HepG2 (cell line): ENCODE data around the gene RPTOR. TPM values are rescaled to one million over a fixed set of nuclear protein-coding genes. Genes with fewer than 3 reads are reported as not detected.

Experiments
- CSRNP2 ChIP-seq: sonication (generic); formaldehyde crosslinking; conservative IDR thresholded peaks from 2 replicates; pipeline ENCODE4 v1.8.0; 2022; ENCODE audit warnings: low read depth, missing genetic modification reagents
- EHMT2 ChIP-seq: fragments of 200-600 bp; sonication (generic); IDR thresholded peaks from 2 replicates; pipeline ENCODE4 v1.7.0; 2017; ENCODE audit warnings: antibody characterized with exemption, low read depth, low read length, borderline replicate concordance
- IKZF5 ChIP-seq: IDR thresholded peaks from 2 replicates; pipeline ENCODE4 v1.6.1; 2018; ENCODE audit warnings: missing genetic modification reagents, mild to moderate bottlenecking, missing compliant biosample characterization
- KLF12 ChIP-seq: sonication (generic); formaldehyde crosslinking; IDR thresholded peaks from 2 replicates; pipeline ENCODE4 v1.4.0; 2020; ENCODE audit warnings: missing genetic modification reagents, borderline replicate concordance
- MLLT10 ChIP-seq: sonication (generic); formaldehyde crosslinking; IDR thresholded peaks from 2 replicates; pipeline ENCODE4 v1.4.0; 2020; ENCODE audit warnings: missing genetic modification reagents
- NR2F1 ChIP-seq, 2 experiments: fragments of 450-650 bp in 1 of 2; formaldehyde crosslinking in 1 of 2; IDR thresholded peaks; 2 replicates each; pipeline versions ENCODE4 v1.5.0 to v1.6.1; 2016 to 2020; ENCODE audit warnings: mild to moderate bottlenecking in 1 of 2, missing compliant biosample characterization in 1 of 2, missing genetic modification reagents in 1 of 2, moderate library complexity in 1 of 2
- PBX2 ChIP-seq: IDR thresholded peaks from 2 replicates; pipeline ENCODE4 v1.6.1; 2016; ENCODE audit warnings: control low read depth
- RBM39 ChIP-seq: fragments of 200-400 bp; formaldehyde crosslinking; IDR thresholded peaks from one replicate; pipeline ENCODE4 v1.6.1; 2018; ENCODE audit warnings: antibody characterized with exemption, mild to moderate bottlenecking, low read depth, low read length; ENCODE audit not compliant: poor library complexity, severe bottlenecking
- SMARCE1 ChIP-seq: fragments of 450-650 bp; IDR thresholded peaks from 2 replicates; pipeline ENCODE4 v1.6.1; 2017; ENCODE audit warnings: borderline replicate concordance
- SYNCRIP ChIP-seq: fragments of 200-400 bp; formaldehyde crosslinking; IDR thresholded peaks from 2 replicates; pipeline ENCODE4 v1.6.1; 2018; ENCODE audit warnings: mild to moderate bottlenecking, low read depth, low read length; ENCODE audit not compliant: insufficient read depth
- ZBTB3 ChIP-seq: sonication (generic); formaldehyde crosslinking; IDR thresholded peaks from 2 replicates; pipeline ENCODE4 v1.4.0; 2020; ENCODE audit warnings: low read depth, mild to moderate bottlenecking, moderate library complexity, missing genetic modification reagents, borderline replicate concordance
- ZNF24 ChIP-seq: fragments of 450-650 bp; IDR thresholded peaks from 2 replicates; pipeline ENCODE4 v1.6.1; 2017; ENCODE audit warnings: antibody characterized with exemption, mild to moderate bottlenecking
- ZNF3 ChIP-seq: IDR thresholded peaks from 2 replicates; pipeline ENCODE4 v1.7.0; 2017; ENCODE audit warnings: inconsistent platforms
- ZNF30 ChIP-seq: sonication (generic); formaldehyde crosslinking; IDR thresholded peaks from 2 replicates; pipeline ENCODE4 v1.5.0; 2020; ENCODE audit warnings: mild to moderate bottlenecking, missing genetic modification reagents
- ZNF354B ChIP-seq: sonication (generic); formaldehyde crosslinking; IDR thresholded peaks from 2 replicates; pipeline ENCODE4 v1.8.0; 2022; ENCODE audit warnings: mild to moderate bottlenecking, missing genetic modification reagents
- ZNF691 ChIP-seq: sonication (generic); formaldehyde crosslinking; IDR thresholded peaks from 2 replicates; pipeline ENCODE4 v1.4.0; 2020; ENCODE audit warnings: missing genetic modification reagents, low read depth, mild to moderate bottlenecking, borderline replicate concordance
- ZNF83 ChIP-seq: sonication (generic); formaldehyde crosslinking; IDR thresholded peaks from 2 replicates; pipeline ENCODE4 v1.4.0; 2020; ENCODE audit warnings: missing genetic modification reagents, mild to moderate bottlenecking, borderline replicate concordance
- polyA plus RNA-seq, 8 experiments: library from polyadenylated mRNA; depleted of rRNA in 3 of 8; stranded (reverse) in 7 of 8; unstranded in 1 of 8; fragments of >200 nt; fragmentation: Illumina TruSeq in 4 of 8; extraction: Trizol in 4 of 8; gene quantifications; 2 replicates each; pipeline versions ENCODE4 v1.2.1 to v1.2.3, GENCODE V29; 2011 to 2016; ENCODE audit warnings: low read depth in 4 of 8, missing spikeins in 1 of 8, mixed read lengths in 1 of 8; ENCODE audit not compliant: insufficient read depth in 1 of 8
- total RNA-seq, 5 experiments: library from RNA; depleted of rRNA; stranded (reverse); fragments of >200 nt; fragmentation: Illumina TruSeq; extraction: Trizol; gene quantifications; 2 replicates each; pipeline ENCODE4 v1.2.3, GENCODE V29; 2016; ENCODE audit warnings: low read depth in 1 of 5
- TF ChIP-seq, protein P1 (sequence below): sonication (generic); formaldehyde crosslinking; IDR thresholded peaks from 2 replicates; pipeline ENCODE4 v1.8.1; 2022; ENCODE audit warnings: mild to moderate bottlenecking, missing genetic modification reagents
- TF ChIP-seq, protein P2 (sequence below), 2 experiments: sonication (generic) in 1 of 2; formaldehyde crosslinking in 1 of 2; IDR thresholded peaks; 2 replicates each; pipeline versions ENCODE4 v1.4.0 to v1.6.1; 2018 to 2020; ENCODE audit warnings: missing genetic modification reagents in 2 of 2, borderline replicate concordance in 1 of 2, low read depth in 1 of 2, mild to moderate bottlenecking in 1 of 2, missing biosample characterization in 1 of 2

RPTOR gene
- total and polyA plus RNA-seq, 2 of the 13 experiments (the other 11 are each of a cell fraction or from before 2014, with no cell fraction given), result 6.6 to 25.3 TPM

GRCh38 chr17:80575057-80575875, 30.6 kb downstream of the RPTOR start (continued):
- TF ChIP-seq CSRNP2 (CRISPR knock-in tag), result no peak
- TF ChIP-seq MLLT10 (CRISPR knock-in tag), result no peak
- no peak for TF ChIP-seq SMARCE1
- TF ChIP-seq, protein P1, sequence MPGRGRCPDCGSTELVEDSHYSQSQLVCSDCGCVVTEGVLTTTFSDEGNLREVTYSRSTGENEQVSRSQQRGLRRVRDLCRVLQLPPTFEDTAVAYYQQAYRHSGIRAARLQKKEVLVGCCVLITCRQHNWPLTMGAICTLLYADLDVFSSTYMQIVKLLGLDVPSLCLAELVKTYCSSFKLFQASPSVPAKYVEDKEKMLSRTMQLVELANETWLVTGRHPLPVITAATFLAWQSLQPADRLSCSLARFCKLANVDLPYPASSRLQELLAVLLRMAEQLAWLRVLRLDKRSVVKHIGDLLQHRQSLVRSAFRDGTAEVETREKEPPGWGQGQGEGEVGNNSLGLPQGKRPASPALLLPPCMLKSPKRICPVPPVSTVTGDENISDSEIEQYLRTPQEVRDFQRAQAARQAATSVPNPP (CRISPR knock-in tag), result no peak
- no peak for TF ChIP-seq ZNF30 (CRISPR knock-in tag)
- no peak for TF ChIP-seq ZBTB3 (CRISPR knock-in tag)
- TF ChIP-seq IKZF5 (CRISPR knock-in tag), result peak; percentile 94; the same call in 1 of the 2 replicates
- no peak for TF ChIP-seq NR2F1 (CRISPR knock-in tag; IDR thresholded peaks at IDR 0.05)
- no peak for TF ChIP-seq KLF12
- TF ChIP-seq SYNCRIP, result no peak
- peak; percentile 78 for TF ChIP-seq ZNF24
- TF ChIP-seq, protein P2, sequence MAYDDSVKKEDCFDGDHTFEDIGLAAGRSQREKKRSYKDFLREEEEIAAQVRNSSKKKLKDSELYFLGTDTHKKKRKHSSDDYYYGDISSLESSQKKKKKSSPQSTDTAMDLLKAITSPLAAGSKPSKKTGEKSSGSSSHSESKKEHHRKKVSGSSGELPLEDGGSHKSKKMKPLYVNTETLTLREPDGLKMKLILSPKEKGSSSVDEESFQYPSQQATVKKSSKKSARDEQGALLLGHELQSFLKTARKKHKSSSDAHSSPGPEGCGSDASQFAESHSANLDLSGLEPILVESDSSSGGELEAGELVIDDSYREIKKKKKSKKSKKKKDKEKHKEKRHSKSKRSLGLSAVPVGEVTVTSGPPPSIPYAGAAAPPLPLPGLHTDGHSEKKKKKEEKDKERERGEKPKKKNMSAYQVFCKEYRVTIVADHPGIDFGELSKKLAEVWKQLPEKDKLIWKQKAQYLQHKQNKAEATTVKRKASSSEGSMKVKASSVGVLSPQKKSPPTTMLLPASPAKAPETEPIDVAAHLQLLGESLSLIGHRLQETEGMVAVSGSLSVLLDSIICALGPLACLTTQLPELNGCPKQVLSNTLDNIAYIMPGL (CRISPR knock-in tag; IDR thresholded peaks at IDR 0.05; ENCODE audit: borderline replicate concordance in 1 of 2, low read depth in 1 of 2), result peak; percentile 97
- TF ChIP-seq PBX2 (CRISPR knock-in tag), result no peak; the same call in 1 of the 2 replicates
- TF ChIP-seq ZNF83 (CRISPR knock-in tag), result no peak
- peak; percentile 92 for TF ChIP-seq ZNF691 (CRISPR knock-in tag)
- no peak for TF ChIP-seq ZNF354B
- no peak for TF ChIP-seq ZNF3 (CRISPR knock-in tag)
- TF ChIP-seq RBM39, result no peak
- TF ChIP-seq EHMT2, result no peak
